HG03196 (cell line): Measurements from ENCODE around the gene KRT26.

ENCODE experiments used
- ATAC-seq: cut with Tn5 transposase; IDR thresholded peaks from one replicate; pipeline ENCODE4 v1.9.1; 2021; ENCODE audit not compliant: unreplicated experiment

Gene KRT26

GRCh38 chr17:40734018-40734417 is 38.0 kb downstream of the KRT26 start:
- ATAC-seq = no peak

- ATAC-seq = no peak
Measured at GRCh38 chr17:40730970-40731369, 41.0 kb downstream of the KRT26 start.

DNA sequence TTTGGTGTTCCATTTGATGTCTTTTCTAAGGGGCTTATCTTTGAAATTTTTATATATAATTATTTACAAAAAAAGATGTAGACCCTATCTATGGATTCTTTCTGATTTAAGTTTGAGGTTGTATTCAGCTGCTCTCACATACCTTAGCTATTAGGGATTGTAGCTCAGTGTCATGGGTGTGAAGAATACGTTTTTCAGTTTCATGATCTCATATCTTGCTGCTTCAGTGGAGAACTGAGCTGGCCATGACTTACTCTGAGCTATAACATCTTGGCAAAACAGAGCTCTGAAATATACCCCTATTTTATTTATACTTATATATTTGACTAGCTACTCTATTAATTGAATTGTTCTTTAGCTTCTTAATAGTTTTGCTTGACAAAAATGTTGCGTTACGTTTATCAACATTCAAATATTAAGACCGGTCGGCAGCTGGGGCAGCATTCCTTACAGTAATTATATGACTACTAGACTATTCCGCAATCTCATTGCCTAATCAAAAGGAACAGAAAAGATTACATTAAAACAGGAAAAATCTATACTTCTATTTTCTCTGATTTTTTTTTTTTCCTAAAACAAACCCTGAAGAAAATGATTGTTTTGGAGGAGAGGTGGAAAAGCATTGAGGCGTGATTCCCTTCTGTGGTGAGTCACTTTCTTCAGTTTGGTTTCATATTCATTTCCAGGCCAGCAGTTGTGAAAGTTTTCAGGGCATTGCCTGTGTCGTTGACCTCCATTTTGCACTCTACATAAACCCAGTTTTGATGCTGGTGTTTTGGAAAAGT is 44.4 kb downstream of the KRT26 start:
- no peak for ATAC-seq

- no peak for ATAC-seq
Measured at GRCh38 chr17:40726919-40727318, 45.1 kb downstream of the KRT26 start.

GRCh38 chr17:40724656-40725055 is 47.3 kb downstream of the KRT26 start:
- ATAC-seq = no peak

DNA sequence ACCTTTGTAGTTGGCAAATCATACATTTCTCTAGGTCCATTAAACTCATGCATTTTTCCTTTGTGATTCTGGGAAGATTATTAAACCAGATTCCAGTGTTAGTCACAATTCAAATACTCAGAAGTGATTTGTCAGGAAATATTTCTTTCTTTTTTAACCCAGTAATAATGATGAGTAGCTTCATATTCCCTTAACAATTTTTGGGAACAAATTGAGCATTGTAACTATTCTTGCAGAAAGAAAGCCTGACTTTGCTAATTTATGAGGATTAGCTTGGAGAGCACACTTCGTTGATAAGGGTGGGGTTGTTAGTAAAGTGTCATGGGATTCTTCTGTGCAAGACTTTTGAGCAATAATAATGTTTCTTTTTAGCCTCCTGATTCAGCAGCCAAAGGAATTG is 49.8 kb downstream of the KRT26 start:
- ATAC-seq = no peak

DNA sequence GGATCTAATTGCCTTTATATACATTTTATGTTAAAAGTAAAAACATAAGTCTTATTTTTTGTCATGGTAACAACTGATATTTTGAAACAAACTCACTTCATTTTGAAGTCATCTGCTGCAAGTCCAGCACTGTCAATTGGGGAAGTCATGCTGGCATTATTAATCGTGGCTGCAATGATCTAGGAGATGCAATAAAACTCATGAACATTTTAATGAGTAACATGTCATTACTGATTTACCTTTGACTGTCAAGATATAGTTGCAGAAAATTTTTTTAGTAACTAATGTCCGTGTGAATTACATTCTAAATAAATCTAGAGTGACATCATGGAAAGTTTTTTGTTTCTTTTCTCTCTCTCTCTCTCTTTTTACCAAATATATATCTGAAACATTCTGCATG is 51.1 kb downstream of the KRT26 start:
- ATAC-seq = no peak

GRCh38 chr17:40718930-40719329 is 53.1 kb downstream of the KRT26 start:
- no peak for ATAC-seq

DNA sequence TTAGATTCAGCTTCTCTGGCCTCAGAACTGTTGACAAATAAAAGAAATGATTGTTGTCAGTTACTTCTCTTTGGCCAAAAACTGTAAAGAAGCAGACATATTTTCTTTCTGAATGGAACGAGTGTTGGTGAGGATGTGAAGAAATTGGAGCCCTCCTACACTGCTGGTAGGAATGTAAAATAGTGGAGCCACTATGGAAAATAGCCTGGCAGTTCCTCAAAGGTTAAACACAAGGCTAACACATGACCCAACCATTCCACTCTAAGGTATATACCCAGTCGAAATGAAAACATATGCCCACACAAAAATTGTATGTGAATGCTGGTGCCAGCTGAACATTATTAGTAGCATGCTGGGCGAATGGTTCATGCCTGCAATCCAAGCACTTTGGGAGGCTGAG is 54.2 kb downstream of the KRT26 start:
- ATAC-seq = no peak
